Mononuclear cell (primary cell): ENCODE measurements around the gene EFCAB9. TPM values are rescaled to one million over a fixed set of nuclear protein-coding genes. Genes with fewer than 3 reads are reported as not detected.
"Not testable (repeated sequence)": the region's sequence is repeated elsewhere in the genome, so short reads cannot be mapped to it uniquely, and the experiment has no call there.

Experiments used
- H3K27me3 ChIP-seq: 2 replicates; pipeline ENCODE4 v1.6.0; 2011; ENCODE audit warnings: low read length, control low read depth; ENCODE audit not compliant: insufficient read depth
- H3K4me1 ChIP-seq: 2 replicates; pipeline ENCODE4 v1.5.1; 2011; ENCODE audit warnings: mild to moderate bottlenecking, low read length, control low read depth; ENCODE audit not compliant: insufficient read depth
- H3K4me3 ChIP-seq: 2 replicates; pipeline ENCODE4 v1.5.1; 2011; ENCODE audit warnings: mild to moderate bottlenecking, low read length, moderate library complexity
- H3K9me3 ChIP-seq: 2 replicates; pipeline ENCODE4 v1.5.1; 2011; ENCODE audit warnings: low read depth, mild to moderate bottlenecking, control low read depth, low read length
- total RNA-seq: library from RNA; depleted of rRNA; stranded (reverse); fragments of >200 nt; gene quantifications from one replicate; pipeline ENCODE4 v1.2.3, GENCODE V29; 2012

The EFCAB9 gene
- total RNA-seq, 1 donor: not detected

DNA sequence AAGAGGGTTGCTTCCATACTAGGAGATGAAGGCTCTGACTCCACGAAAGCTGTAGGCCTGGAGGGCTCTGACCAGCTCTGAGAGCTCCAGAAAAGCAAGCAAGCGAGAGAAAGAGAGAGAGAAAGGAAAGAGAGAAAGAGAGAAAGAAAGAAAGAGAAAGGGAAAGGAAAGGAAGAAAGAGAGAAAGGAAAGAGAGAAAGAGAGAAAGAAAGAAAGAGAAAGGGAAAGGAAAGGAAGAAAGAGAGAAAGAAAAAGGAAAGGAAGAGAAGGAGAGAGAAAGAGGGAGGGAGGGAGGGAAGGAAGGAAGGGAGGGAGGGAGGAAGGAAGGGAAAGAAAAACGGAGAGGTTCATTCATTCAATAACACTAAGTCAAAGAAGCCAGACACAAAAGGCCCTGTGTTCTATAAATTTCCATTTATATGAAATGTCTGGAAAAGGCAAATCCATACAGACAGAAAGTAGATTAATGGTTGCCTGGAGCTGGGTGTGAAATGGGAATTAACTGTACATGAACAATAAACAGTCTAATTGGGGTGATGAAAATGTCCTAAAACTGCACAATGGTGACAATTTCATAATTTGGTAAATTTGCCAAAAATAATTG lies 4.2 kb upstream of the EFCAB9 start:
- Histone ChIP-seq H3K27me3 (no peaks in the 10 kb centered on the region), H3K4me1 (peaks cover 25% of the 10 kb centered on the region), H3K9me3 (no peaks in the 10 kb centered on the region), H3K4me3 (no peak overlapping the region)

DNA sequence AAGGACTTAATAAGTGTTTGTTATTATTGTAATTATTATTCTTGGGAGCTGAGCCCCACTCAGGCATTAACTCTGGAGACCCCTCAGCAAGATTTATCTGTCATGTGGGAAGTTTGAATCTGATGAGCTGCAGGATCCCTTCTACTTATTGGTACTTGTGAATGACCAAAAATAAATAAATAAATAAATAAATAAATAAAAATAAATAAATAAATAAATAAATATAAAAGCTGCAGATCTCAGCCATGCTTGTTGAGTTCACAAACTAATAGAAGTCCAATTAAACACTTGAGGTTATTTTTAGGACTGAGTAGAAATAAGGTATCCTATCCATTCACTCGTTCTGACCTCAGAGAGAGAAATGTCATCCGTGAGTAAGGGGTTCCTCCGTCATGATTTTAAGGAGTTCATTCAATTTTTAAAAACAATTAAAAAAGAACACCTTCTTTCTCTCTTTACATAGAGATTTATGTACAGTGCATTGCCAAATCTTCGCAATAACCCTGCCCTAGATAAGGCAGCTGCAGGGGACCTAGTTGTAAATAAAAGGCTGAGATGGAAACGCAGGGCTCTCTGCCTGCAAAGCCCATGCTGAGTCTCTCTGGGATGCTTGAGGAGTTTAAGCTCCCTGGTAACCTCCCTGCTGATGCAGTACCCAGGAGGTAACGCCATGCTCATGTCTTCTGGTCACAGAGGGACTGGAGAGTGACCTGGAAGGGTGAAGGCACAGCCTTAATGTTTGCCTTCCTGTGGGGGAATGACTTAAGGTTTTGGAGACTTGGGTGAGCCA lies 1.2 kb downstream of the EFCAB9 start:
- Histone ChIP-seq H3K27me3 (no peaks in the 10 kb centered on the region), H3K4me3 (no peak overlapping the region), H3K4me1 (peaks cover 10% of the 10 kb centered on the region), H3K9me3 (no peaks in the 10 kb centered on the region)

DNA sequence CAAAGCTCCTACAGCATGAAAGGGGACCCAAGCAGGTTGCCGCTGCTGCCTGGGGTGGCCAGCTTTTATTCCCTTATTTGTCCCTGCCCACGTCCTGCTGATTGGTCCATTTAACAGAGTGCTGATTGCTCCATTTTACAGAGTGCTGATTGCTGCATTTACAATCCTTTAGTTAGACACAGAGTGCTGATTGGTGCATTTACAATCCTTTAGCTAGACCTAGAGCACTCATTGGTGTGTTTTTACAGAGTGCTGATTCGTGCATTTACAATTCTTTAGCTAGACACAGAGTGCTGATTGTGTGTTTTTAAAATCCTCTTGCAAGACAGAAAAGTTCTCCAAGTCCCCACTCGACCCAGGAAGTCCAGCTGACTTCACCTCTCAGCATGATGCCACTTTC lies 3.8 kb downstream of the EFCAB9 start:
- not testable (repeated sequence) for H3K9me3 ChIP-seq, H3K4me3 ChIP-seq, H3K27me3 ChIP-seq
- peaks cover 17% of the 10 kb centered on the region for H3K4me1 ChIP-seq

DNA sequence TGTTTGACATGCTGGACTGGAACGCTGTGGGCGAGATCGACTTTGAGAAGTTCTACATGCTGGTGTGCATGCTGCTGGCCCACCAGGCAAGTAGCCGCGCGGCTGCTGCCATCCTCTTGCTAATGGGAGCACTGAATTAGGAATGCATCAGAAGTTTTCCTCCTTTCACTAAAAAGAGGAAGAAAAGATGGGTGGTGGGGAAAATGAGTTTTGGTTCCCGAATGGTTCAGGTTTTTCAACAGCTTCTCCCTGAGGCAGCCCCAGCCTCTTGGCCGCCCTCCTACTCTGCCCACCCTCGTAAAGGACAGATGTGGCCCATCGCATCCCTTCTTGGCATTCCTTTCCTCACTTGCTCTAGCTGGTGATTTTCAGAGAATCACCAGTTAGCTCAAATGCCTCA lies 5.5 kb downstream of the EFCAB9 start:
- no peak overlapping the region for H3K4me3 ChIP-seq
- H3K4me1 ChIP-seq: peaks cover 17% of the 10 kb centered on the region
- H3K9me3 ChIP-seq: no peaks in the 10 kb centered on the region
- H3K27me3 ChIP-seq: no peaks in the 10 kb centered on the region

DNA sequence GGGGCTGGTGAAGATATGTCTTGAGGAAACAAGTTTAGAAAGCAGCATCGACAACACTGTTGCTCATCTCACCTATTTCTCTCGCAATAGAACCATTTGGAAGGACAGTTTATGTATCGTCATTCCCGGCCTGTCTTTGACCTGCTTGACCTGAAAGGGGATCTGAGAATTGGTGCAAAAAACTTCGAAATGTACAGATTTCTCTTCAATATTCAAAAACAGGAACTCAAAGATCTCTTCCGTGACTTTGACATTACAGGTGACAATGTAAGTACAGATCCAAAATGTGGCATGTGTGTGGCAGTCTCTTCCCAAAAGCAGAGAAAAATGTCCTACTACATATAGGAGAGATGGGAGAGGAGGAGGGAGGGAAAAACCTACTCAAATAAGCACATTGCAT lies 6.5 kb downstream of the EFCAB9 start:
- H3K4me1 ChIP-seq: peaks cover 17% of the 10 kb centered on the region
- H3K9me3 ChIP-seq: no peaks in the 10 kb centered on the region
- H3K27me3 ChIP-seq: no peaks in the 10 kb centered on the region
- H3K4me3 ChIP-seq: no peak overlapping the region

DNA sequence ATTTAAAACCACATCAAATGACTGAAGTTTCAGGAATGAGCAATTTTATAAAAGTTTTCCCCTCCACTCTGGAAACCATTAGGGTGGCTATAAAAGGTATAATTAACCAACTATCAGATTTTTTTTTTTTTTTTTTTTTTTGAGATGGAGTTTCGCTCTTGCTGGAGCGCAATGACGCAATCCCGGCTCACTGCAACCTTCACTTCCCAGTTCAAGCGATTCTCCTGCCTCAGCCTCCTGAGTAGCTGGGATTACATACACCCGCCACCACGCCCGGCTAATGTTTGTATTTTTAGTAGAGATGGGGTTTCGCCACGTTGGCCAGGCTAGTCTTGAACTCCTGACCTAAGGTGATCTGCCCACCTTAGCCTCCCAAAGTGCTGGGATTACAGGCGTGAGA lies 12.0 kb downstream of the EFCAB9 start:
- not testable (repeated sequence) for H3K4me3 ChIP-seq, H3K9me3 ChIP-seq, H3K27me3 ChIP-seq
- H3K4me1 ChIP-seq: peaks cover 11% of the 10 kb centered on the region

DNA sequence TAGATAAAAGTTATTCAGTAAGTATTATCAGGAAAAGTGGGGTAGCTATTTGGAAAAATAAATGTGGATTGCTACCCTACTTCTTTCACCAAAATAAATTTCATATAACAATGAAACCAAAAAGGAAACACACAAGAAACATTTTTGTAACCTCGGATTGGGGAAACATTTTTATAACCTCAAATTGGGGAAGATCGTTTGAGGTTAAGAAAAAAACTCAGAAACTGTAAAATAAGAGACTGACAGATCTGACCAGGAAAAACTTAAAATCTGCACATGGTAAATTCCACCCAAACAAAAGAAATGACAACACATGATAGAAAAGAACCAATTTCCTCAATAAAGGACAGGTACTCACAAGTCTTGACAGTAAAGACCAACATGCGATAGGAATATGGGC lies 13.5 kb downstream of the EFCAB9 start:
- Histone ChIP-seq H3K27me3 (no peaks in the 10 kb centered on the region), H3K9me3 (no peaks in the 10 kb centered on the region), H3K4me1 (peaks cover 11% of the 10 kb centered on the region), H3K4me3 (no peak overlapping the region)

DNA sequence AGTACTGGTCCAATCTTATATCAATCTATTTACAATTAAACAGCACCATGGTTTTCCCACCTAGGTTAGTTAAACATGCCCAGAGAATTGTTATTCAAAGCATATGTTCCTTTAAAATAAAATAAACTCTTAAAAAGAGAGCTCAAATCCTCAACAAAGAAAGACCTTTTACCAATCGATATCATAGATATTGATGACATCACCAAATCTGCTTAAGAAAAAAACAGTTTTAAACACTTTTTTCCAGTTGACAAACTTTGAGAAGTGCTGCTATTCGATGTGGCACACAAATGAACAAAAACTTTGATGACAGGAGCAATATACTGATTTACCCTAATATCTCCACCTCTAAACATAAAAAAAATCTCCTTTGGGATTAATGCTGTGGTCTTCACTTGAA lies 15.7 kb downstream of the EFCAB9 start:
- no peaks in the 10 kb centered on the region for H3K9me3 ChIP-seq
- H3K27me3 ChIP-seq: no peaks in the 10 kb centered on the region
- H3K4me1 ChIP-seq: peaks cover 11% of the 10 kb centered on the region
- H3K4me3 ChIP-seq: no peak overlapping the region

DNA sequence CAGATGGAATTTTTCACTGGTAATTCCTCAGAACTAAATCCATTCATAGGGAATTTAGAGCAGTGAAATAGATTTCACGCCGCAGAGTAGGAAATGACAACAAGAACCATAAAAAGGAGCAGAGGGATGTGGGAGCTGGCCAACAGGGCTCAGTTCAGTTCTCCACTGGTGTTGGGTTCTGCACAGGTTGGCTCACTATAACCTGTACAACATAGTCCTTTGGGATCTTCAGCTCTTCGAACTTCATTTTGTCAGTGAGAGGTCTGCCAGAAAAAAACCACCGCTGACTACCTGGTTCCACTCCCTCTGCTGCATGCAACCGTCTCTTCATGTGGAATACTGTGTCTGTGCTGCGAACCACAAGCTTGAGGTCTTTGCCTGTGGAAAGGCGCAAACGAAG lies 17.7 kb downstream of the EFCAB9 start:
- Histone ChIP-seq H3K4me1 (peaks cover 10% of the 10 kb centered on the region), H3K4me3 (no peak overlapping the region), H3K27me3 (no peaks in the 10 kb centered on the region), H3K9me3 (no peaks in the 10 kb centered on the region)

GRCh38 chr5:172213126-172213525 lies 19.2 kb downstream of the EFCAB9 start:
- H3K9me3 ChIP-seq: no peaks in the 10 kb centered on the region
- H3K4me3 ChIP-seq: no peak overlapping the region
- no peaks in the 10 kb centered on the region for H3K4me1 ChIP-seq
- H3K27me3 ChIP-seq: no peaks in the 10 kb centered on the region

DNA sequence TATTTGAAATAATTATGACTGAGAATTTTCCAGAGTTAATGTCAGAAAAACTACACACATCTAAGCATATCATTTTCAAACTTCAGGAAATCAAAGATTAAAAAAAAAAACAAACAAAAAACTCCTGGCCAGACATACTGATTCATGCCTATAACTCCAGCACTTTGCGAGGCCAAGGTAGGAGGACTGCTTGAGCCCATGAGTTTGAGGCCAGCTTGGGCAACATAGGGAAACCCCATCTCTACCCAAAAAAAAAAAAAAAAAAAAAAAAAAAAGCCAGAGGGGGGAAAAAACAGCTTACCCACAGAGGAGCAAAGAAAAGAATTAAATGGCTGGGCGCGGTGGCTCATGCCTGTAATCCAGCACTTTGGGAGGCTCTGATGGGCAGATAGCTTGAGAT lies 22.4 kb downstream of the EFCAB9 start:
- Histone ChIP-seq H3K4me1 (no peaks in the 10 kb centered on the region), H3K9me3 (no peaks in the 10 kb centered on the region), H3K4me3 (no peak overlapping the region), H3K27me3 (no peaks in the 10 kb centered on the region)

- H3K4me1 ChIP-seq: no peaks in the 10 kb centered on the region
- no peaks in the 10 kb centered on the region for H3K9me3 ChIP-seq
- no peaks in the 10 kb centered on the region for H3K27me3 ChIP-seq
- no peak overlapping the region for H3K4me3 ChIP-seq
Observed at GRCh38 chr5:172219296-172219695, 25.3 kb downstream of the EFCAB9 start.

DNA sequence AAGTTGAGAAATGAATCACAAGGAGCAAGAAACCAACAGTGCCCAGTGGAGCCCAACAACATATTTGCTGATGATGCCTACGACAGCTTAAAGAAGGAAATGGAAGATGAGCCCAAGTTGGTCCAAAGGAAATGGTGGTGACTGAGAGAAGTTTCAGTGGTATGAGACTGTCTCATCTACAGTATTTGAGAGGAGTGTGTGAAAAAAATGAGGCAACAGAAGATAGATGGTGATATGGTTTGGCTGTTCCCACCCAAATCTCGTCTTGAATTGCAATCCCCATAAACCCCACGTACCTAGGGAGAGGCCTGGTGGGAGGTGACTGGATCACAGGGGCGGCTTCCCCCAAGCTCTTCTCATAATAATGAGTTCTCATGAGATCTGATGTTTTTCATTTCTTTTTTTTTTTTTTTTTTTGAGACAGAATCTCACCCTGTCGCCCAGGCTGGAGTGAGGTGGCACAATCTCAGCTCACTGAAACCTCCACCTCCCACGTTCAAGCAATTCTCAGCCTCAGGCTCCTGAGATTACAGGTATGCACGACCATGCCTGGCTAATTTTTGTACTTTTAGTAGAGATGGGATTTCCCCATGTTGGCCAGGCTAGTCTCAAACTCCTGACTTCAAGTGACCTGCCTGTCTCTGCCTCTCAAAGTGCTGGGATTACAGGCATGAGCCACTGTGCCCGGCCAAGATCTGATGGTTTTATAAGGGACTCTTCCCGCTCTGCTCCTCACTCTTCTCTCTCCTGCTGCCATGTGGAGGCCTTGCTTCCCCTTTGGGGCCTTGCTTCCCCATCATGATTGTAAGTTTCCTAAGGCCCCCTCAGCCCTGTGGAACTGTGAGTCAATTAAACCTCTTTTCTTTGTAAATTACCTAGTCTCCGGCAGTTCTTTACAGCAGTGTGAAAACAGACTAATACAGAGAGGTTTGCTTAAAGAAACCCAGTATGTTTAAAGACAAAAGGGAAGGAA lies 30.2 kb downstream of the EFCAB9 start:
- H3K4me3 ChIP-seq: no peak overlapping the region
- H3K9me3 ChIP-seq: no peaks in the 10 kb centered on the region
- no peaks in the 10 kb centered on the region for H3K4me1 ChIP-seq
- no peaks in the 10 kb centered on the region for H3K27me3 ChIP-seq

DNA sequence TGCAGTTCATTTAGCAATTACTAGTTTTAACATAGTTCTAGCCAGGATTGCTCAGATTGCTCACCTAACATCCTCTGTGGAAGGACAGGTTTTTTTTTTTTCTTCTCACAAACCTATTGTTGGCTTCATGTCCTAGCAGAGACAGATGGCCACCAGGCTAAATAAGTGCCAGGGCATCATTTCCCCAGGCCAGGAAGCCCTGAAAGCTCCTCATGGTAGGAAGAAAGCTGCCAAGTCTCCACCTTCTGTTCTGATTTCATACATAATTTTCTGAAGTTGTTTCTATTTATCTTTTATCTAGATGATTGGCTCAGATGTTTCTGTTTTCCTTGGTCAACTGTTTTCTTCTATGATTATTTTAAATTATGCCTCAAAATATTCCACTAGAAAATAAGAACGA lies 31.0 kb downstream of the EFCAB9 start:
- H3K27me3 ChIP-seq: no peaks in the 10 kb centered on the region
- H3K4me3 ChIP-seq: no peak overlapping the region
- H3K9me3 ChIP-seq: no peaks in the 10 kb centered on the region
- no peaks in the 10 kb centered on the region for H3K4me1 ChIP-seq

DNA sequence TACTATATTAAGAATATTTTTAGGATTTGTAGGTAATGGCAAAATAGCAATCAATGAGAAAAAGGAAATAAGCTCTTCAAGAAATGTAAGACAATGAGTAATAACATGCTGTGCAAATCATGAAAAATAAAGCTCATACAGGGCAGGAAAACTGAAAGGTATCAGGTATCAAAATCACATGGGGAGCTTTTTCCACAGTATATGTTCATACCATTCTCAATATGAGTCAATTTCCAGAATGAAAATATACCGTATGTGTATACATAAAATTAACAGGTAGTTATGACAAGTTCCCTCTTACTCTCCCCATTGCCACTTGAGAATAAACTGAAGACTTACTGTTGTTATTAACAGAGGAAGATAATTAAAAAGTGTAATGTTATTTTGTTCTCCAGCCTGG lies 35.9 kb downstream of the EFCAB9 start:
- no peaks in the 10 kb centered on the region for H3K27me3 ChIP-seq
- H3K4me3 ChIP-seq: no peak overlapping the region
- peaks cover under 1% of the 10 kb centered on the region for H3K4me1 ChIP-seq
- no peaks in the 10 kb centered on the region for H3K9me3 ChIP-seq
